ENCODE measurements around the gene LCMT1.
A peak's percentile ranks its signal among the peaks of the same experiment; 100 is the strongest.
"Not testable (repeated sequence)": the region's sequence is repeated elsewhere in the genome, so short reads cannot be mapped to it uniquely, and the experiment has no call there.

LCMT1 gene

GRCh38 chr16:25110387-25110947 lies 1.1 kb upstream of the LCMT1 start:
- ChIA-PET CTCF (interaction anchor here (1.0 to 1.6 kb wide), 4 partner anchors 13 to 59 kb away, joined by 3 to 5 read pairs (median 4); no protein-coding TSS in a partner anchor), POLR2A (interaction anchor here (0.8 to 1.6 kb wide), 3 partner anchors 13 to 62 kb away, joined by 3 to 10 read pairs (median 4); no protein-coding TSS in a partner anchor)
- no peak for DNase-seq (ENCODE audit: low read depth, low spot score)
- H3K4me3 ChIP-seq (ENCODE audit: low read depth, low read length) = peak overlapping the region; percentile 98
- no peak for TF ChIP-seq CTCF (IDR thresholded peaks at IDR 0.05; ENCODE audit: insufficient read depth, low read length, missing control alignments)

- no peak for DNase-seq (ENCODE audit: low read depth, low spot score)
- no peak overlapping the region for H3K4me3 ChIP-seq (ENCODE audit: low read depth, low read length)
- POLR2A ChIA-PET = no interaction called here
- no peak for TF ChIP-seq CTCF (IDR thresholded peaks at IDR 0.05; ENCODE audit: insufficient read depth, low read length, missing control alignments)
- CTCF ChIA-PET = interaction anchor here (0.9 kb wide), 1 partner anchor 13 kb away, joined by 3 read pairs; no protein-coding TSS in a partner anchor
These were observed 2.6 kb downstream of the LCMT1 start for GRCh38 chr16:25114121-25114520.

- ChIA-PET CTCF (interaction anchor here (1.0 to 1.5 kb wide), 6 partner anchors 10 to 284 kb away, joined by 3 to 5 read pairs (median 4); no protein-coding TSS in a partner anchor), POLR2A (no interaction called here)
- no peak overlapping the region for H3K4me3 ChIP-seq (ENCODE audit: low read depth, low read length)
- no peak for DNase-seq (ENCODE audit: low read depth, low spot score)
- no peak for TF ChIP-seq CTCF (IDR thresholded peaks at IDR 0.05; ENCODE audit: insufficient read depth, low read length, missing control alignments)
These were observed 7.5 kb downstream of the LCMT1 start for GRCh38 chr16:25118851-25119578.

- no peak for TF ChIP-seq CTCF (IDR thresholded peaks at IDR 0.05; ENCODE audit: insufficient read depth, low read length, missing control alignments)
- DNase-seq (ENCODE audit: low read depth, low spot score) = no peak
- POLR2A ChIA-PET = no interaction called here
- no peak overlapping the region for H3K4me3 ChIP-seq (ENCODE audit: low read depth, low read length)
- CTCF ChIA-PET = interaction anchor here (1.0 to 2.4 kb wide), 3 partner anchors 10 to 104 kb away, joined by 3 to 12 read pairs (median 4); no protein-coding TSS in a partner anchor
These were observed 10.5 kb downstream of the LCMT1 start for GRCh38 chr16:25121824-25122600.

GRCh38 chr16:25124503-25124902 lies 13.0 kb downstream of the LCMT1 start:
- no peak for TF ChIP-seq CTCF (IDR thresholded peaks at IDR 0.05; ENCODE audit: insufficient read depth, low read length, missing control alignments)
- ChIA-PET POLR2A (no interaction called here), CTCF (interaction anchor here (1.1 to 5.3 kb wide), 4 partner anchors 12 to 101 kb away, joined by 3 to 17 read pairs (median 8); partner anchors contain the start of gene LCMT1)
- no peak overlapping the region for H3K4me3 ChIP-seq (ENCODE audit: low read depth, low read length)
- DNase-seq (ENCODE audit: low read depth, low spot score) = no peak

GRCh38 chr16:25126086-25126666 lies 14.6 kb downstream of the LCMT1 start:
- H3K4me3 ChIP-seq (ENCODE audit: low read depth, low read length); POLR2A ChIA-PET: not testable (repeated sequence)
- CTCF ChIA-PET = interaction anchor here (0.8 to 5.3 kb wide), 13 partner anchors 9 to 292 kb away, joined by 3 to 77 read pairs (median 5); partner anchors contain the start of gene LCMT1

More at GRCh38 chr16:25126086-25126666, 14.6 kb downstream of the LCMT1 start:
- DNase-seq (ENCODE audit: low read depth, low spot score) = not testable (repeated sequence)

Data from AG04449 (cell line).